ENCODE data around the gene HOXB4.

The HOXB4 gene

DNA sequence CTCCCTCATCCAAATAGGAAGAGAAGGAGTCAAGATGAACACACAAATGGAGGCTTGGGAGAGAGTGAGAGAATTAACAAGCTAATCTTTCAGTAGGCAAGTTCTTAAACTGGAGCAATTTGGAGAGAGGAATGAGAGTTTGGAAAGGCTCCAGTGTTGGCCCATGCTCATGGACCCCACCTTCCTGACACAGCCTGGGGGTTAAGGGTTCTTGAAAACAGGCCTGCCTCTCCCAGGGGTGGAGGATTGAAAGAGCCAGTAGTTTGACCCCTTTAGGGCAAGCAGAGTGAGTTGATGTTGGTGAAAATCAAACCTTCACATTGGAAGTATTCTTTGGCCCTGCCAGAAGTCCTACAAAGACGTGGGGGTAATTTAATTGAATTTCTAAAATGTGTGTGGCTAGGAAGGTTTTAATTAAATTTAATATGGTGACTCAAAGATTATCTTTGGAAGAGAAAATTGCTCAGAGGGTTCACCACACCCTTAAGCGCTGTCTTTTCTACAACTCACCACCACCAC, 6.1 kb upstream of the HOXB4 start:
- no peak for TF ChIP-seq POLR2AphosphoS5 (IDR thresholded peaks at IDR 0.05; ENCODE audit: low read depth, low read length)
- TF ChIP-seq TAF1 (IDR thresholded peaks at IDR 0.05; ENCODE audit: borderline replicate concordance, low read depth, low read length), result no peak
- TF ChIP-seq POLR2A (IDR thresholded peaks at IDR 0.05; ENCODE audit: low read depth, low read length), result no peak
- DNase-seq (ENCODE audit: insufficient read length) (no peak), FAIRE-seq (no peak)

- FAIRE-seq (no peak), DNase-seq (ENCODE audit: insufficient read length) (no peak)
- TF ChIP-seq TAF1 (IDR thresholded peaks at IDR 0.05; ENCODE audit: borderline replicate concordance, low read depth, low read length) (no peak), POLR2AphosphoS5 (IDR thresholded peaks at IDR 0.05; ENCODE audit: low read depth, low read length) (no peak), POLR2A (IDR thresholded peaks at IDR 0.05; ENCODE audit: low read depth, low read length) (no peak)
Measured at GRCh38 chr17:48583708-48584222, 5.6 kb upstream of the HOXB4 start.

DNA sequence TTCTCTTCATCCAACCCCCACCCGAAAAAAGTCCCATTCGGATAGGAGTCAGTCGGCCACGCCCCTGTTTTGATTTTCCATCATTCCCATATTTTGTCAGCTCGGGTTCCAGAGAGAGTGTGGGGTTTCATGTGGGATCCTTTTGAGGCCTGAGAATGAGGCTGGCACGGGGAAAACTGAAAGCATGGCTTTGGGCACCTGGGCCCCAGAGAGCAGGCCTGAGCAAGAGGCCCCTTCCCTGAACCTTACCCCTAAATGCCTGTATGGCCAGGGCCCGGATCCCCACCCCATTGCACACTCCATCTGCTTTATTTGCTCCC, 4.6 kb upstream of the HOXB4 start:
- no peak for DNase-seq (ENCODE audit: insufficient read length)
- no peak for TF ChIP-seq TAF1 (IDR thresholded peaks at IDR 0.05; ENCODE audit: borderline replicate concordance, low read depth, low read length)
- no peak for TF ChIP-seq POLR2AphosphoS5 (IDR thresholded peaks at IDR 0.05; ENCODE audit: low read depth, low read length)
- no peak for TF ChIP-seq POLR2A (IDR thresholded peaks at IDR 0.05; ENCODE audit: low read depth, low read length)
- no peak for FAIRE-seq

DNA sequence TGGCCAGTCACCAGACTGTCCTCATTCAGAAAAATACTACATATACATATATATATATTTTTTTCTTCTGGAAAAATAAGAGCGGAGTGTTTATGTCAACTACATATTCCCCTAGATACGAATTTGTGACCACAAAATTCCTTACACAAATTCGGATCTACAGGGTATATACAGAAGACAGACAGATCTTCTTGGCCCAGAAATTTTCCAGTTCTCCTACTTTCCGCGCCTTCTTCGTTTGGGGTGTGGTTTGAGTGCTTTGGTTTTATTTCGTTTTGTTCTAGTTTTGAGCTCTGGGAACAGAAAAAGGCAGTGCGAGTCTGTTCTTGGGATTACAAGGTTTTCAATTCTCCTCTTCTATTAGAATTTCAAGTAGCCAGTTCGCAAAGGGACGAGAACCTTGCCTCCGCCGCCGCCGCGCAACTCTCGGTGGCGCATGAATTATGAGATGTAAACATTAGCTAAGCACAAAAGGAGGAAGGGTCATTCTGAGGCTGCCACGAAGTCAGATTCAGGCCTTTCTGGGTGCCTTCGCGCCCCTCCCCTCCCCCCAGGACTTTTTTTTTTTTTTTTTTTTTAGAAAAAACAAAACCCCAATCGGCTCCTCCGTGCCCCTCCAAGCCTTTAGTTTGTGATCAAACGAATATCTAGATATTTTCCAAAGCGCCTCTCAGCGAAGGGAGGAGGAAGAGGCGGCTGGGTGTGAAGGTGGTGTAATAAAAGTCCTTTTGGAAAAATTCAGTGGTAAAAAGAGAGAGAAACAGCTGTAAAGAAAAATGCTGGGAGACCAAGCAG, 1.8 kb upstream of the HOXB4 start:
- FAIRE-seq, result no peak
- DNase-seq (ENCODE audit: insufficient read length), result no peak
- TF ChIP-seq POLR2A (IDR thresholded peaks at IDR 0.05; ENCODE audit: low read depth, low read length), result no peak
- TF ChIP-seq POLR2AphosphoS5 (IDR thresholded peaks at IDR 0.05; ENCODE audit: low read depth, low read length), result no peak
- no peak for TF ChIP-seq TAF1 (IDR thresholded peaks at IDR 0.05; ENCODE audit: borderline replicate concordance, low read depth, low read length)

DNA sequence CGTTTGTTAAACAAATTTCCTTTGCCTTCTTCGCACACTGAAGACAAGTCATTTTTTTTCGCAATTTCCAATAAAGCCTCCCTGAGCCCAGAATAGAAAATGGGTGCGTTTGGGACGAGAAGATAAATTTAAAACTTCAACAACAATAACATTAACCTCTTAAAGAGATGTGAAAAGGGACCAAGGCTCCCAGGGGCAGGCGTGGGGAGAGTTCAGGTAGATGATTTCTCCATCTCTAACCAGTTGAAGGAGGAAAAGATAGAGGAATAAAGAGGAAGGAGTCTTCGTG, 1.3 kb upstream of the HOXB4 start:
- FAIRE-seq (no peak), DNase-seq (ENCODE audit: insufficient read length) (no peak)
- TF ChIP-seq POLR2A (IDR thresholded peaks at IDR 0.05; ENCODE audit: low read depth, low read length) (no peak), POLR2AphosphoS5 (IDR thresholded peaks at IDR 0.05; ENCODE audit: low read depth, low read length) (no peak), TAF1 (IDR thresholded peaks at IDR 0.05; ENCODE audit: borderline replicate concordance, low read depth, low read length) (no peak)

DNA sequence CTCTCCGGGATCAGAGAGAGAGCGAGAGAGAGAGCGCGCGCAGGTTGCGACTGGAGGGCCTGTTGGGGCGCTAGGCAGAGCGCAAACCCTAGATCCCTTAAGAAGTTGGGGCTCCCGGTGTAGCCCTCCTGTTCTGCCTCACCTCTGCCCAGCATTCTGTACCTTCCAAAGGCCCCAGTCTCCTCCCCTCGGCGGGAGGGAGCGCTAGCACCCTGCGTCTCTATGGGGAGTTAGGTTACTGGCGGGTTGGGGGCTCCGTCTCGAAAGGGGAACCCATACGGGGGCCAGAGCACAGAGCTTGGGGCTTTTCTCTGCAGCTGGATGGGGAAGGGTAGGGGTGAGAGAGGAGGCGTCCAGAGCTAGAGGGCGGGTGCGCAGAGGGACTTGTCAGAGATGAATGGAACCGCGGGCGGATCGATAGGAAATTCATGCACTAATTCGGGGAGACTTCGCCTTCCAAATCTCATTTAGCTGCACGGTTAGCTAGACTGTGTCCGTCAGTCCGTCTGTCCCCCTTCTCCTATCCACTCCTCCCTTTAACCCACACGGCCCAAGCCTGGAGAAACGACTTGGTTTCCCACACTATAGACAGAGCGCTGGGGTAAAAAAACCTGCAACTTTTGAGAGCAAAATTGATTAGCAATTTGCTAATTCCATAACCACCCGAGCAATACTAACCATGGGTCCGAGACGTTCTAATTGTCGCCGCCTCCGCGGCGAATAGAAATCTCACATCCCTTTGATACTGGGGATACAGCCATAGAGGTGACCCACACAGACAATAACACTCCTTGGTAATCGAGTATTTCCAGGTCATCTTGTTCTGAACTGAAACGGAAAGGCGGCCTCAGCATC, 693 bp upstream of the HOXB4 start:
- FAIRE-seq (peak; percentile 87), DNase-seq (ENCODE audit: insufficient read length) (peak; percentile 55)
- TF ChIP-seq POLR2AphosphoS5 (IDR thresholded peaks at IDR 0.05; ENCODE audit: low read depth, low read length) (no peak), TAF1 (IDR thresholded peaks at IDR 0.05; ENCODE audit: borderline replicate concordance, low read depth, low read length) (no peak), POLR2A (IDR thresholded peaks at IDR 0.05; ENCODE audit: low read depth, low read length) (peak; percentile 15; the same call in 1 of the 2 replicates)

- no peak for DNase-seq (ENCODE audit: insufficient read length)
- no peak for TF ChIP-seq TAF1 (IDR thresholded peaks at IDR 0.05; ENCODE audit: borderline replicate concordance, low read depth, low read length)
- no peak for TF ChIP-seq POLR2AphosphoS5 (IDR thresholded peaks at IDR 0.05; ENCODE audit: low read depth, low read length)
- no peak for TF ChIP-seq POLR2A (IDR thresholded peaks at IDR 0.05; ENCODE audit: low read depth, low read length)
- no peak for FAIRE-seq
Measured at GRCh38 chr17:48577330-48577945, 712 bp downstream of the HOXB4 start.

- DNase-seq (ENCODE audit: insufficient read length), result no peak
- FAIRE-seq, result no peak
- TF ChIP-seq POLR2A (IDR thresholded peaks at IDR 0.05; ENCODE audit: low read depth, low read length), result no peak
- TF ChIP-seq POLR2AphosphoS5 (IDR thresholded peaks at IDR 0.05; ENCODE audit: low read depth, low read length), result no peak
- no peak for TF ChIP-seq TAF1 (IDR thresholded peaks at IDR 0.05; ENCODE audit: borderline replicate concordance, low read depth, low read length)
Measured at GRCh38 chr17:48576479-48577309, 1.5 kb downstream of the HOXB4 start.

DNA sequence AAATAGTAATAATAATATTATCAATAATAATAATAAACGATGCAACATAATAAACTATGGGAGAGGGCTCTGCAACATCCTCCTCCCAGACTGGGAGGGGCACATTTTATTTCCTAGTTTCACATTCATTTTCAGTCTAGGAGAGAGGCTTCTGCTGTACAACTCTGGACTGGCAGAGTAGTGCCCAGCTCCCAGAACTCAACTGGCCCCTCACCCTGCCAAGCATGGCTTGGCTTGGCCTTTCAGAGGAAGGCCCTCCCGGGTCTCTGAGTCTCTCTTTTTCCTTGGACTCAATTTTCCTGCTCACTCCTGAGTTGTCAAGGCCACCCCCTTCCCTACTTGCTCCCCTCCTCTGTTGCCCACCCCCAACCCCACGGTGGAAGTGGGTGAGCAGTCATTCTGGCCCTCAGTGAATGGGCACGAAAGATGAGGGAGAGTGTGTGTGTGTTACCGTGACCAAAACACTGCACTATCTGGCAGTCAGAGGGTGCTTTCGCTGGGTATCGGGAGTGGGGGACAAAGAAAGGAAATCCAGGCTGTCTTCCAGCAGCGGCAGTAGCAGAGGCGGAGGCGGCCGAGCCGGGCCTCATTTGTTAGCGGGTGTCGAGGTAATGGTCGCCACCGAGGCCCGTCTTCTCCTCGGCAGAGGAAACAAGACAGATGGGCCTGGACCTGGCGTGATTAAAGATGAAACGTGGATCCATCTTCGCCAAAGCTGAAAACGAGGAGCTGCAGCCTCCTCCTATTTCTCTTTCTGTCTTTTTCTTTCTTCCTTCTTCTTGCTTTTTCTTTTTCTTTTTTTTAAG, 2.3 kb downstream of the HOXB4 start:
- DNase-seq (ENCODE audit: insufficient read length), result no peak
- peak; percentile 48 for FAIRE-seq
- TF ChIP-seq POLR2AphosphoS5 (IDR thresholded peaks at IDR 0.05; ENCODE audit: low read depth, low read length), result no peak
- no peak for TF ChIP-seq POLR2A (IDR thresholded peaks at IDR 0.05; ENCODE audit: low read depth, low read length)
- no peak for TF ChIP-seq TAF1 (IDR thresholded peaks at IDR 0.05; ENCODE audit: borderline replicate concordance, low read depth, low read length)

GRCh38 chr17:48575066-48575582, 3.0 kb downstream of the HOXB4 start:
- FAIRE-seq, result peak; percentile 9
- TF ChIP-seq TAF1 (IDR thresholded peaks at IDR 0.05; ENCODE audit: borderline replicate concordance, low read depth, low read length) (no peak), POLR2A (IDR thresholded peaks at IDR 0.05; ENCODE audit: low read depth, low read length) (no peak), POLR2AphosphoS5 (IDR thresholded peaks at IDR 0.05; ENCODE audit: low read depth, low read length) (no peak)
- no peak for DNase-seq (ENCODE audit: insufficient read length)
